Measurements from ENCODE around the gene GRM1. TPM values are rescaled to one million over a fixed set of nuclear protein-coding genes. Genes with fewer than 3 reads are reported as not detected.

Gene GRM1
- total and polyA plus RNA-seq, 9 of the 15 experiments (the other 6 are each of a cell fraction or from before 2014, with no cell fraction given), result not detected

GRCh38 chr6:146289816-146290588, 261.1 kb downstream of the GRM1 start:
- ChIA-PET CTCF (ENCODE audit: low intra/inter-chr PET ratio) (no interaction called here), POLR2A (interaction anchor here (0.6 kb wide), 1 partner anchor 55 kb away, joined by 4 read pairs; no protein-coding TSS in a partner anchor)
- ATAC-seq (no peak), FAIRE-seq (no peak), DNase-seq (ENCODE audit: extremely low read depth in 1 of 4, low spot score in 3 of 4) (no peak)
- Histone ChIP-seq H3K9ac (ENCODE audit: insufficient read depth in 1 of 2, low read depth in 2 of 2, low read length in 2 of 2) (no peak overlapping the region), H3K27me3 (ENCODE audit: control insufficient read depth in 2 of 2, insufficient read depth in 2 of 2, low read length in 2 of 2) (no peaks in the 10 kb centered on the region), H3K27ac (ENCODE audit: extremely low read depth, low read depth, low read length) (no peak overlapping the region), H3K9me3 (replicated peaks; ENCODE audit: control insufficient read depth, insufficient read depth, low read depth, low read length) (no peaks in the 10 kb centered on the region), H2AFZ (ENCODE audit: low read depth, low read length) (no peak overlapping the region), H3K79me2 (ENCODE audit: control insufficient read depth, insufficient read depth, low read length) (no peaks in the 10 kb centered on the region), H3K4me2 (ENCODE audit: insufficient read depth, low read length) (no peak overlapping the region), H4K20me1 (replicated peaks; ENCODE audit: control insufficient read depth, insufficient read depth, low read length) (no peaks in the 10 kb centered on the region), H3K4me3 (no peak overlapping the region), H3K36me3 (ENCODE audit: control insufficient read depth, insufficient read depth, low read length) (no peaks in the 10 kb centered on the region), H3K9me1 (ENCODE audit: control insufficient read depth, insufficient read depth, low read length) (no peaks in the 10 kb centered on the region), H3K4me1 (replicated peaks in 1 of 2; ENCODE audit: control insufficient read depth in 2 of 2, insufficient read depth in 2 of 2, low read length in 2 of 2) (no peaks in the 10 kb centered on the region; a peak in 1 of 5 replicates)
- 2% methylated on average over 5 of the region's 5 CpGs for WGBS (ENCODE audit: insufficient coverage, low coverage, missing lambda C conversion rate)
- intact Hi-C loops (cut with micrococcal nuclease) (no loop called here), in situ Hi-C loops (cut with MboI) (no loop called here)
- no TSS peak for BruUV-seq (replicated peaks)
- no peak for TF ChIP-seq ZFX (CRISPR knock-in tag; IDR thresholded peaks at IDR 0.05)
- no peak for TF ChIP-seq ZNF263 (CRISPR knock-in tag; IDR thresholded peaks at IDR 0.05; ENCODE audit: borderline replicate concordance)
- TF ChIP-seq GTF2E2 (tag; IDR thresholded peaks at IDR 0.05), result peak; percentile 81
- TF ChIP-seq CREM (IDR thresholded peaks at IDR 0.05; ENCODE audit: low read depth), result no peak
- TF ChIP-seq PRPF4 (IDR thresholded peaks at IDR 0.05; ENCODE audit: insufficient read depth, low read depth, low read length, poor library complexity, severe bottlenecking), result no peak
- TF ChIP-seq ETV1 (tag; conservative IDR thresholded peaks at IDR 0.05; ENCODE audit: low read depth), result peak; percentile 57; the same call in 1 of the 2 replicates
- no peak for TF ChIP-seq ZNF217 (CRISPR knock-in tag; IDR thresholded peaks at IDR 0.05)
- no peak for TF ChIP-seq RBM39 (optimal IDR thresholded peaks at IDR 0.05; ENCODE audit: low read depth, low read length)
- TF ChIP-seq TEAD2 (tag; IDR thresholded peaks at IDR 0.05), result no peak
- TF ChIP-seq L3MBTL2 (IDR thresholded peaks at IDR 0.05), result peak; percentile 41; the same call in 1 of the 2 replicates
- no peak for TF ChIP-seq PHB2 (IDR thresholded peaks at IDR 0.05; ENCODE audit: low read depth)
- TF ChIP-seq HMBOX1 (IDR thresholded peaks at IDR 0.05), result no peak
- TF ChIP-seq PRDM10 (IDR thresholded peaks at IDR 0.05; ENCODE audit: partially characterized antibody), result no peak
- no peak for TF ChIP-seq CC2D1A (IDR thresholded peaks at IDR 0.05)
- TF ChIP-seq ZNF212 (CRISPR knock-in tag; IDR thresholded peaks at IDR 0.05), result no peak
- peak; percentile 70 for TF ChIP-seq ATF3 (IDR thresholded peaks at IDR 0.05)
- no peak for TF ChIP-seq ATF3 (CRISPR knock-in tag; conservative IDR thresholded peaks at IDR 0.05)
